ENCODE measurements around the gene PKP4. TPM values are rescaled to one million over a fixed set of nuclear protein-coding genes. Genes with fewer than 3 reads are reported as not detected.

Gene PKP4
- total and polyA plus RNA-seq, 2 of the 8 experiments (the other 6 are each of a cell fraction or from before 2014, with no cell fraction given), result 48.2 to 88.0 TPM

DNA sequence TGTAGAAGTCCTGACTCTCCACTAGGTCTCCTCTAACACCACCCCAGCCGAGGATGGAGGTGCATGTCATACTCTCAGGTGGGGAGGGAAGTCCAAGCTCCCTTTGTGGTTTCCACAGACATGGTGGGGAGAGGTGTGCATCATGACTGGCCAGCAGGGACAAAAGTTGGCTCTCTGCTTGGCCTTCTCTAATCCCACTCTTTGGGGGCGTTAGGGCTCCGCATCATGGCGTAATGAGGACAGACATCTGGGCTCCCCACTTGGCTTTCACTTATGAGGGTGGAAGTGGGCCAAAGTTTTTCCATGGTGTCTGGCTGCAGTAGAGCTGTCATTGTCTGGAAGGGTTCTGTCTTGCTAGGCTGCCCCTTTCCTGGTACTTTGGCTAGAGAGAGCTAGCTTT, 257.7 kb downstream of the PKP4 start:
- Histone ChIP-seq H3K4me1 (replicated peaks in 1 of 4; ENCODE audit: control insufficient read depth in 3 of 4, insufficient read depth in 4 of 4, low read length in 3 of 4) (no peaks in the 10 kb centered on the region), H3K23ac (ENCODE audit: insufficient read length) (no peak overlapping the region), H2BK5ac (ENCODE audit: low read depth, low read length) (no peak overlapping the region), H3K79me2 (ENCODE audit: control insufficient read depth in 1 of 2, insufficient read depth in 2 of 2, low read length in 2 of 2) (no peaks in the 10 kb centered on the region), H3K79me1 (ENCODE audit: low read depth, low read length) (no peaks in the 10 kb centered on the region), H2BK12ac (ENCODE audit: low read depth, low read length) (no peak overlapping the region), H4K8ac (ENCODE audit: extremely low read depth, insufficient read depth, low read length) (no peak overlapping the region), H3K27ac (ENCODE audit: low read depth, low read length) (no peak overlapping the region), H3K9me3 (ENCODE audit: insufficient read depth in 2 of 2, low read depth in 1 of 2, low read length in 1 of 2) (no peaks in the 10 kb centered on the region), H3K23me2 (ENCODE audit: low read depth, low read length) (no peaks in the 10 kb centered on the region), H3K18ac (ENCODE audit: extremely low read depth, low read length) (no peak overlapping the region), H3K4me2 (ENCODE audit: insufficient read depth in 1 of 2, low read depth in 2 of 2, low read length in 2 of 2) (no peak overlapping the region), H2BK120ac (replicated peaks; ENCODE audit: low read depth, low read length) (no peak overlapping the region), H4K20me1 (replicated peaks in 1 of 2; ENCODE audit: control insufficient read depth in 1 of 2, insufficient read depth in 2 of 2, low read length in 2 of 2) (no peaks in the 10 kb centered on the region), H3K14ac (ENCODE audit: insufficient read length) (no peak overlapping the region), H2AFZ (ENCODE audit: low read length) (0 out of 2 replicates have a peak overlapping the region, but pooled peaks have one; percentile 7), H2BK15ac (ENCODE audit: low read length) (no peak overlapping the region), H4K91ac (replicated peaks; ENCODE audit: insufficient read length, low read length) (no peak overlapping the region), H3K27me3 (replicated peaks in 1 of 4; ENCODE audit: control insufficient read depth in 3 of 4, extremely low read depth in 1 of 4, insufficient read depth in 3 of 4, low read length in 3 of 4) (no peaks in the 10 kb centered on the region), H3K36me3 (ENCODE audit: control insufficient read depth in 2 of 4, insufficient read depth in 4 of 4, low read length in 3 of 4) (no peaks in the 10 kb centered on the region), H3K4ac (replicated peaks; ENCODE audit: insufficient read length, low read depth, low read length) (no peak overlapping the region), H4K5ac (ENCODE audit: insufficient read length, low read depth, low read length) (no peak overlapping the region), H3K9ac (replicated peaks in 1 of 4; ENCODE audit: extremely low read depth in 1 of 4, low read depth in 3 of 4, low read length in 3 of 4) (no peak overlapping the region), H2AK5ac (ENCODE audit: low read depth, low read length) (no peak overlapping the region), H3K56ac (replicated peaks; ENCODE audit: insufficient read length, low read depth, low read length) (no peak overlapping the region), H2BK20ac (ENCODE audit: low read length) (no peak overlapping the region), H3K4me3 (ENCODE audit: extremely low read depth in 1 of 4, insufficient read depth in 2 of 4, low read depth in 3 of 4, low read length in 4 of 4) (no peak overlapping the region)
- POLR2A ChIA-PET (ENCODE audit: partially characterized antibody), result no interaction called here
- WGBS, 2 experiments (ENCODE audit: extremely low coverage in 1 of 2, insufficient coverage in 1 of 2, insufficient read length in 1 of 2, insufficient replicate concordance in 2 of 2, low coverage in 1 of 2, low lambda C conversion rate in 2 of 2, missing lambda C conversion rate in 1 of 2), result 68% methylated on average over 4 of the region's 4 CpGs; no CpG with 5 or more reads in 1 of the 2 experiments
- TF ChIP-seq ASH2L (IDR thresholded peaks at IDR 0.05; ENCODE audit: low read length) (no peak), CEBPB (IDR thresholded peaks at IDR 0.05; ENCODE audit: low read depth, low read length) (no peak), GABPA (IDR thresholded peaks at IDR 0.05; ENCODE audit: borderline replicate concordance, insufficient read depth, low read length) (no peak), HDAC6 (IDR thresholded peaks at IDR 0.05; ENCODE audit: low read depth, low read length) (no peak), EGR1 (IDR thresholded peaks at IDR 0.05; ENCODE audit: borderline replicate concordance, low read depth, low read length) (no peak), EP300 (IDR thresholded peaks at IDR 0.05; ENCODE audit: borderline replicate concordance in 1 of 2, low read depth in 2 of 2, low read length in 2 of 2) (no peak), SP4 (IDR thresholded peaks at IDR 0.05; ENCODE audit: low read length) (no peak)
- TF ChIP-seq, protein P1, sequence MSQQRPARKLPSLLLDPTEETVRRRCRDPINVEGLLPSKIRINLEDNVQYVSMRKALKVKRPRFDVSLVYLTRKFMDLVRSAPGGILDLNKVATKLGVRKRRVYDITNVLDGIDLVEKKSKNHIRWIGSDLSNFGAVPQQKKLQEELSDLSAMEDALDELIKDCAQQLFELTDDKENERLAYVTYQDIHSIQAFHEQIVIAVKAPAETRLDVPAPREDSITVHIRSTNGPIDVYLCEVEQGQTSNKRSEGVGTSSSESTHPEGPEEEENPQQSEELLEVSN (IDR thresholded peaks at IDR 0.05), result no peak
- TF ChIP-seq, protein P2, sequence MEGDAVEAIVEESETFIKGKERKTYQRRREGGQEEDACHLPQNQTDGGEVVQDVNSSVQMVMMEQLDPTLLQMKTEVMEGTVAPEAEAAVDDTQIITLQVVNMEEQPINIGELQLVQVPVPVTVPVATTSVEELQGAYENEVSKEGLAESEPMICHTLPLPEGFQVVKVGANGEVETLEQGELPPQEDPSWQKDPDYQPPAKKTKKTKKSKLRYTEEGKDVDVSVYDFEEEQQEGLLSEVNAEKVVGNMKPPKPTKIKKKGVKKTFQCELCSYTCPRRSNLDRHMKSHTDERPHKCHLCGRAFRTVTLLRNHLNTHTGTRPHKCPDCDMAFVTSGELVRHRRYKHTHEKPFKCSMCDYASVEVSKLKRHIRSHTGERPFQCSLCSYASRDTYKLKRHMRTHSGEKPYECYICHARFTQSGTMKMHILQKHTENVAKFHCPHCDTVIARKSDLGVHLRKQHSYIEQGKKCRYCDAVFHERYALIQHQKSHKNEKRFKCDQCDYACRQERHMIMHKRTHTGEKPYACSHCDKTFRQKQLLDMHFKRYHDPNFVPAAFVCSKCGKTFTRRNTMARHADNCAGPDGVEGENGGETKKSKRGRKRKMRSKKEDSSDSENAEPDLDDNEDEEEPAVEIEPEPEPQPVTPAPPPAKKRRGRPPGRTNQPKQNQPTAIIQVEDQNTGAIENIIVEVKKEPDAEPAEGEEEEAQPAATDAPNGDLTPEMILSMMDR (IDR thresholded peaks at IDR 0.05; ENCODE audit: control extremely low read depth in 1 of 3, insufficient read depth in 1 of 3, low read depth in 1 of 3, low read length in 3 of 3), result no peak
- FAIRE-seq (no peak), DNase-seq (ENCODE audit: low read depth in 1 of 2, low spot score in 2 of 2) (peak in 1 of 2 experiments; percentile 23)
- CTCF ChIA-PET (ENCODE audit: partially characterized antibody), result interaction anchor here (0.6 to 5.3 kb wide), 4 partner anchors 10 to 1068 kb away, joined by 3 to 41 read pairs (median 4); no protein-coding TSS in a partner anchor
